ENCODE results near the gene GCNT2.
"Not testable (repeated sequence)": the region's sequence is repeated elsewhere in the genome, so short reads cannot be mapped to it uniquely, and the experiment has no call there.

Gene GCNT2

DNA sequence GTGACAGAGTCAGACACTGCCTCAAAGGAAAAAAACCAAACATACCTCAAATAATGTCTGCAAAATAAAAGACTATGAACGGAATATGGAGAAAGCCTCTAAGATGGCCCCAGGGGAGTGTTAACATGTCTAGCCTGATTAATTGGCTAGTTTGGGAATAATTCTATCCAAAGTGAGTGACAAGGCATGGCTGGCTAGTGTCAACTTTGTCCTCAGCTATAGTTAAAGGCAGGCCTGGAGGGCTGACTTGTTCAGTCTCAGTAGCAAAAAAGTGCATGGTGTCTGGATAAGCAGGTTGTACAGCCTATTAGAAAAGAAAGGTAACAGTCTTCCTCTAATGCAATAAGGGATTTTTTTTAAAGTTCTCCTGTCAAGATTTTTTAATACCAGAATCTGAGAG, 32.7 kb downstream of the GCNT2 start:
- no peak for DNase-seq

DNA sequence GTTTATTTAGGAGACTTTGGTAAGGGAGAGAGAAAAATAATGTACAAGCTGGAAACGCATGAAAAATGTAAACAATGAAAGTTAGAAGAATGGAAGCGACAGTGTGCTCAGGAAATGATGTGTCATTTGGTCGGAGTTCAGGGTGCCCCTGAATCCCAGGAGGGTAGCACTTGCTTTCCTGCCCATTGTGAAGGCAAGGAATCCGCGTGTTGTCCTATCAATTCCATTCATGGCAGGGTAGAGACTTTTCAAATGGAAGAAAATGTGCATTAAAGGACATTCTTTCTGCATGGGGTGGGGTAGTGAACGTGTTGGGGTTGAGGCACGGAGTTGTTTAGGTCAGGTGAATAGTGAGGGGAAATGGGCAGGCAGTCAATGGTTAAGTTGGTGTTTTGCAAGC, 33.7 kb downstream of the GCNT2 start:
- DNase-seq: no peak

DNA sequence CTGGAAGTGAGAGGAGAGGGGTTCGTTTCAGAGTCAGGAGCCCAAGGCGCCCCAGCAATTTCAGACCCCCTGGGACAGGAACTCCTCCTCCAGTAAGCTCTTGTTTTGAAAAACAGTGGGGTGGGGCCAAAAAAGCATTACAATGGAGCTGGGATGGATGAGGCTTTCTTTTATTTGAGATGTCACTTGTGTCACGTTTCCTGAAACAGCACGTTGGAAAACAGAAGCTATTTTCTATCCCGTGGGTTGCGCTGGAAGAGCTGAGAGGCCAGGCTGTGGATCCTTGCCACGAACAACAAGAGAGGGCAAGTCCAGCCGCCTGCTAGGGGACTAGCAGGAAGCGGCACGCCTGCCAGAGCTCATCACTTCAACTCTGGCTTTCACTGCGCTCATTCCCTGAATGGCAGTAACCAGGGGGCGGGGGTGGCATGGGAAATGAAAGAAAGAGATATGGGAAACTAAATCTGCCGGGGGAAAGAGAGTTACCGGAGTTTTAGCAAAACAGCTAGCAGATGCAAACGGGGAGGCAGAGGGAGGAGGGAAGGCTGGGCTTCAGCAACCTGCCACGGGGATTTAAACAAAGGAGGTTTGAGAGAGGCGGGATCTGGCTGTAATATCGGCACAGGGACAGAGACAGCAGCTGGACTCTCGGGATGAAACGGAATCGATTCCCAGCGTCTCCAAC, 34.6 kb downstream of the GCNT2 start:
- DNase-seq: no peak

DNA sequence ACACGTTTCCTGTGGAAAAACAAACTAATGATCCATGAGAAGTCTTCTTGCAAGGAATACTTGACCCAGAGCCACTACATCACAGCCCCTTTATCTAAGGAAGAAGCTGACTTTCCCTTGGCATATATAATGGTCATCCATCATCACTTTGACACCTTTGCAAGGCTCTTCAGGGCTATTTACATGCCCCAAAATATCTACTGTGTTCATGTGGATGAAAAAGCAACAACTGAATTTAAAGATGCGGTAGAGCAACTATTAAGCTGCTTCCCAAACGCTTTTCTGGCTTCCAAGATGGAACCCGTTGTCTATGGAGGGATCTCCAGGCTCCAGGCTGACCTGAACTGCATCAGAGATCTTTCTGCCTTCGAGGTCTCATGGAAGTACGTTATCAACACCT, 35.4 kb downstream of the GCNT2 start:
- DNase-seq: no peak

DNA sequence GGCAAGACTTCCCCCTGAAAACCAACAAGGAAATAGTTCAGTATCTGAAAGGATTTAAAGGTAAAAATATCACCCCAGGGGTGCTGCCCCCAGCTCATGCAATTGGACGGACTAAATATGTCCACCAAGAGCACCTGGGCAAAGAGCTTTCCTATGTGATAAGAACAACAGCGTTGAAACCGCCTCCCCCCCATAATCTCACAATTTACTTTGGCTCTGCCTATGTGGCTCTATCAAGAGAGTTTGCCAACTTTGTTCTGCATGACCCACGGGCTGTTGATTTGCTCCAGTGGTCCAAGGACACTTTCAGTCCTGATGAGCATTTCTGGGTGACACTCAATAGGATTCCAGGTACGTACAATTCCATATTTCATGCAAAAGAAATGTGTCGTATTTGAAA, 35.8 kb downstream of the GCNT2 start:
- DNase-seq: no peak

DNA sequence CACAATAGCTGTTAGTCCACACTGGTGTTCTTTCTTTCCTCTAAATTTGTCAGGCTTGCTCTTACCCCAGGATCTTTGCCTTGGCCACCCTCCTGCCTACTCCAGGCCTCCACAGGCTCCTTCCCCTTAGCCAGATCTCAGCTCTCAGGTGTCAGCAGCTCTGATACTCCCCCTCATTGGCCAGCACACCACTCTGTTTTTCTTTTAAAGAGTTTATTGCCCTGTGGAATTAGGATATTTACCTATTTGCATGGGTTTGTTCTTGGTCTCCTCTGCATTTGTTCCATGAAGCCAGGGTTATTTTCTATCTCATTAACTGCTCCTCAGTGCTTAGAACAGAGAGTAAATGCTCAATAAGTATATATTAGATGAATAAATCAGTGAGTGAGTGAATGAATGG, 36.8 kb downstream of the GCNT2 start:
- no peak for DNase-seq

DNA sequence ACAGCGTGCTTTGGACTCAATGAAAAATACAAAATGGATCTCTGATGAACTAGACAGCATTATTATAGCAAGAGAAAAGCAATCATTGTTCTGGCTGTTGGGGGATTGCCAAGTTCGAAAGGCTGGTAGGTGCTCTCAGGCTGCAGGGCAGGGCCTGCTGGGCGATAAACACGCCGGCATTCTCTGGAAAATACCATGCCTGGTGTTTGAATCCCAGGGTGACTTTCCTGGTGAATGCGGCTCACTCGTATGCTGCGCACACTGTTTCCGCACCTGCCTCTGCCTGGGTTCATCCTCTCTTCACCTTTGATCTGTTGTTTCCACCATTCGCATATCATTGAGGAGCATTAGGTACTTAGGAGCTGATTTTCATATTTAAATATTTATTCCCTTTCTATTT, 37.4 kb downstream of the GCNT2 start:
- no peak for DNase-seq

DNA sequence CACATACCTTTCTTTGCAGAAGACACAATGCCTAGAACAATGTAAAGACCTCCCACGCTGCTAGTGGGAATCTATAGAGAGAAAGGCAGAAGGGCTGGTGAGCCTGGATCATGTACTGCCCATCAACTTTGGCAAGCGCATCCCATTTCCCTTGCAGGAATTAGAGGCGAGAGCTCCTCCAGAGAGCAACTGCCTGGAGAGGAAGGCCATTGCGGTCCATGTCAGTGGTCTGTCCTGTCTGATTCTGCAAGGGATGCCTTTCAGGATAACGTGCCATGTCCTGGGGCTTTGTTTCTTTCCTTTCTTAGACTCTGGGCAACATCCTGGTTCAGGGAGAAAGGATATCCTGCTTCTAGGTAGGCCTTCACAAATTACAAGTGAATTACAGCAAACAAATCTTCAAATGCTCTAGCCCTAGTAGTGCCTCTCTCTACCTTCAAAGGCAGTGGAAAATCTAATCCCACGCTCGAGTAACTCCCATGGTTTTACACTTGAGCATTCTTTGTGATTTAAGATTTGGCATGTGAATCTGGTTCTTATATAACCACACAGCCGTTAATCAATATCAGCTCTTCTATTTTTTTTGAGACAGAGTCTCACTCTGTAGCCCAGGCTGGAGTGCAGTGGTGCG, 38.5 kb downstream of the GCNT2 start:
- DNase-seq: no peak

DNA sequence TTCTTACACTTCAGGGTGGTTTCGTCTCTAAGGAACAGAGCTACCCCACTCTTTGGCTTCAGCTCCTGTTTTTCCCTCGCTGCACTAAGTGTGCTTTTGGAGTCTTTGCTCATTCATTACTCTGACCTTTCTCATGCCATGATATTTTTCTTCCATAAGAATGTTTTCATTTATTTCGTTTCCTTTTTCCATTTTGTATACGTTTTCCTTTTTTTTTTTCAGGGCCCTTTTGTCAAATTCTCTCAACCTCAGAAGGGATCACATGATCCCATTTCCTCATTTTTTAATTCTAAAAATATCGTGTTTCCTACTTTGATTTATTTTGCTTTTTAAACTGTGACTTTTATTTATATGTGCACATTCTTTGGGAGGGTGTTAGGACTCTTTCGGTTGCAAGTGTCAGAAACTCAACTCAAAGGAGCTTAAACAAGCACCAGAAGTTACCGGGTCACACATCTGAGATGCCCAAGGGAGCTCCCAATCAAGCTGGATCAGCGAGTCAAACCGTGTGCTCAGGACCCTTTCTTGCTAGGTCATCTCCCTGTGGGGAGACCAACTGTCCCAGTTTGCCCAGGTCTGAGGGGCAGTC, 40.6 kb downstream of the GCNT2 start:
- DNase-seq: no peak

DNA sequence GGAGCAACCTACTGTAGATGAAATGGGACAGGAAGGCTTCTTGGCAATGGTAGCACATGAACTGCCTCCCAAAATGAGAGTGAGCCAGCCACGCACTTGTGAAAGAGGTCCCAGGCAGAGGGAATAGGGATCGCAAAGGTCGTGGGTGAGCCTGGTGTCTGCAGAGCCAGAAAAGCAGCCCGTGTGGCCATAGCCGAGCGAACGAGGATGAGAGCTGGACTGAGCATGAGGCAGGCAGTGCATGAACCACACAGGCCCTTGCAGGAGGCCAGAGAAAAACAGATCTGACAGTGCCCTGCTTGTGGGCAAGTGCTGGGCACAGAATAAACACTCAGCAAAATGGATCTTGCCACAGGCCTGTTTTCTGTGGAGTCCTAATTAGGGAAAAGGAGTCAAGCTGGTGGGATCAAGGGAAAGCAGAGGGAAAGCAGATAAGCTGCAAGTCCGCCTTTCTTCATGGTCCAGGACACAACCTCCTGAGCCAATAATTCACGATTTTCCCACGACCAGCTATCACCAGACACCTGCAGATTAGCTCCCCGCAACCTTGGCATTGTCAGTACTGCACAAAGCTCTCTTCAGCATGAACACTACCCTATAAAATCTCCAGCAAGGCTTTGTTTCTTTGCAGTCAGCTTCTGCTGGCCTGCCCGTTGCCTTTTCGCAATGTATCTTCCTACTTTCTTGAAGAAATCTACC, 44.0 kb downstream of the GCNT2 start:
- DNase-seq: no peak

DNA sequence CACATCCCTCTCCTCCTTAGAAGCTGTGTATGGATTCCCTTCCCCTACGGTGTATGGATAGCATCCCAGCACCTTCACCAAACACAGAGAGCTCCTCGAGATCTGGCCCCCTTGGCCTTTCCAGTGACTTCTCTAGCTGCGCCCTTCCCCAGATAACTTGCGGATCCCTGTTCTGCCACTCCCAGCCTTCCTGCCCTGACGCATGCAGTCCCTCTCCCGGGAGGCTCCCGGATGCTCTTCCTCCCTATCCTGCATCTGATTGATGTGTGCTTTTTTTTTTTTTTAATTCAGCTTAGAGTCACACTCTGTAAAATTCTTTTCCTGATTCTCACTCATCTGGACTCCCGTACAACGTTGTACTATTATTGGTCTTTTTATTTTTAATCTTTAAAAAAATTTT, 44.8 kb downstream of the GCNT2 start:
- no peak for DNase-seq

DNA sequence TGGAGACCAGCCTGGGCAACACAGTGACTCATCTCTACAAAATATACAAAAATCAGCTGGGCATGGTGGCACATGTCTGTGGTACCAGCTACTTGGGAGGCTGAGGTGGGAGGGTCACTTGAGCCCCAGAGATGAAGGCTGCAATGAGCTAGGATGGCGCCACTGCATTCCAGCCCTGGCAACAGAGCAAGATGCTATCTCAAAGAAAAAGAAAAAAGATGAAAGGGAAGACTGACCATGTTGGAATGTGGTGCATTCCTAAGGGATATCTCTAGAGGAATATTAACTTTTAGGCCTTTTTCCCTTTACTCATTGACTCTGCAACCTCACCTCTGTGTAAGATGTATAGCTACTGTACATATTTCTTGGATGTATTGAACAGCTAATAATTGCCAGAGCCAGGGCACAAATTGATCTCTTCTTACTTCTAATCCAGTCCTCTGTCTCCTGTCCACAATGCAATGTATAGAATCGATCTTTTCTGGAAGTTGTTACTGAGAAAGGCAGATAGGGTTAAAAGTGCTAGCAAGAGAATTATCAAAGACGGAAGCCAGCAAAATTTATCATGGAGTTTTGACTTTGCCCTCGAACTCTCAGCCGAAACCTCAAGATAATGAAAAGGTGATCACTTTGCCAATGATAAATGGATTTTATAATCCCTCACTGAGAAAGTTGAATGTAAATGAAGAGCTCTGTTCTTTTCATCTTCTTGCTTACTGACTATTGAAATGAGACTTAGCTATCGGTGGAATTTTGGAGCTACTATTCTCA, 46.3 kb downstream of the GCNT2 start:
- no peak for DNase-seq

DNA sequence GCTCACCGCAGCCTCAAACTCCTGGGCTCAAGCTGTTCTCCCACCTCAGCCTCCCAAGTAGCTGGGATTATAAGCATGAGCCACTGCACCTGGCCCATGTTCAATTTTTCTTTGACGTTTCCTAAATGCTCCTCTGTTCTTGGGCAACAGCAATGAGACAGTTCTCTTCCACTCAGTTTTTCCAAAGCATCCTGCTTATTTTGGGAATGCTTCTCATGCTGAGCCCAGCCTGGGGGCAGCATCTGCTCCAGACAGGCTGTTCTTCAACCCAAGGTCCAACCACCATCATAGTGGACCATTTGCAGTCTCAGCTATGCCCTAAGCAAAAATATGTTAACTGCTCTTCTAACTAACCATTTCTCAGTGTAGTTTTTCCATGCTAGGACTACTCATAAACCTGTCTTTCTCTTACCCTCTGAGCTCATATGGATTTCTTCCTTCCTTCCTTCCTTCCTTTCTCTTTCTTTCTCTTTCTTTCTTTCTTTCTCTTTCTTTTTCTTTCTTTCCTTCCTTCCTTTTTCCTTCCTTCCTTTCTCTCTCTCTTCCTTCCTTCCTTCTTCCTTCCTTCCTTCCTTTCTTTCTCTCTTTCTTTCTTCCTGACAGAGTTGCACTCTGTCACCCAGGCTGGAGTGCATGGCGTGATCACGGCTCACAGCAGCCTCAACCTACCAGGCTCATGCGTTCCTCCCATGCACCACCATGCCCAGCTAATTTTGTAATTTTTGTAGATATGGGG, 48.4 kb downstream of the GCNT2 start:
- no peak for DNase-seq

DNA sequence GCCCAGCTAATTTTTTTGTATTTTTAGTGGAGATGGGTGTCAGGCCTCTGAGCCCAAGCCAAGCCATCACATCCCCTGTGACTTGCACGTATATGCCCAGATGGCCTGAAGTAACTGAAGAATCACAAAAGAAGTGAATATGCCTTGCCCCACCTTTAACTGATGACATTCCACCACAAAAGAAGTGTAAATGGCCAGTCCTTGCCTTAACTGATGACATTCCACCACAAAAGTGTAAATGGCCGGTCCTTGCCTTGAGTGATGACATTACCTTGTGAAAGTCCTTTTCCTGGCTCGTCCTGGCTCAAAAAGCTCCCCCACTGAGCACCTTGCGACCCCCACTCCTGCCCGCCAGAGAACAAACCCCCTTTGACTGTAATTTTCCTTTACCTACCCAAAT, 54.4 kb downstream of the GCNT2 start:
- DNase-seq: not testable (repeated sequence)

DNA sequence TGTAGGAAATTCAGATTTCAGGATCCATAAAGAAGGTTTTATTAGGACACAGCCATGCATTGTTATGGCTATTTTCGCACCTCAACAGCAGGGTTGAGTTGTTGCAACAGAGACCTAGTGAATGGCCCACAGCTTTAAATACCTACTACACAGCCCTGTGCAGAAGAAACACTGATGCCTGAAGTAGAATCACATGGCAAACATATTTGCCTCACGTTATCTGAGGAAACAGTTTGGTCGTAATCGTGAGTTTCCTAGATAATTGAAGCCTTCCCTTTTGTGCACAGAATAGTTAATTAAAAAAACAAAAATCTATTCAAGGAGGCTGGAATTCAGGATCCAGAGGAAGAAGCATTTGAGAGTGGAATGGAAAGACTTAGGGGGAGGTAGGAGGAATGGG, 55.1 kb downstream of the GCNT2 start:
- no peak for DNase-seq

DNA sequence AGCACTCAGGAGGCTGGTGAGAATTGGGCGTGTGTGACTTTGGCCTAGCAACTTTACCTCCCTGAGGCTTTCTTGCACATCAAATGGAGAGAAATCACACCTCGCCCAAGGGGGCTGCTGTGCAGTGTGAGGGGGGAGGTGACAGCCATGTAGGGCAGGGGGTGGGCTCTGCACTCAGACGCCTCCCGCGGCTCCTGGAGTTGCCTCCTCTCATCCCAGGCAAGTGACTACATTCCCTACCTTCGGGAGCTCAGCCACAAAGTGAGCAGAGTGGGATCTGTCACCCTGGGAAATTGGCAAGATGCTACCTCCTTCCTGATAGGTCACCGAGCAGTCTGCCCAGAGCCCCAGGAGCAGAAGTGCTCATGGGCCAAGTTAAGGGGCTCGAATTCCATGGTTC, 56.0 kb downstream of the GCNT2 start:
- no peak for DNase-seq

DNA sequence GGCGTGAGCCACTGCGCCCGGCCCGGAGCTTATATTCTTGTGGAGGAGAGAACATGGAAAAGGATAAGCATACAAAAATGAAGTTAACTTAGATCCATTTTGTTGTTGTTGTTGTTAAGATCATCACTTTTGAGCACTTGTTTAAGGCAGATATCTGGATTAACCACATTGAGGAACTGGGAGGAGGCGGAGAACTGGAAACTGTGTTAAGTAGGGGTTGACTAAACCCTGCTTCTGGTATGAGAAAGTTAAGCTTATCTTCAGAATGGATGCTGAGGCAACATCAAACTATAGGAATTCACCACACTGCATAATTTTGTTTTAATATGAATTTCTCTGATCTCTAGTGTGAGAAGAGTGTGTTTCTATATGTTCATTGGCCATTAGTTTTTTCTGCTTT, 57.6 kb downstream of the GCNT2 start:
- no peak for DNase-seq

DNA sequence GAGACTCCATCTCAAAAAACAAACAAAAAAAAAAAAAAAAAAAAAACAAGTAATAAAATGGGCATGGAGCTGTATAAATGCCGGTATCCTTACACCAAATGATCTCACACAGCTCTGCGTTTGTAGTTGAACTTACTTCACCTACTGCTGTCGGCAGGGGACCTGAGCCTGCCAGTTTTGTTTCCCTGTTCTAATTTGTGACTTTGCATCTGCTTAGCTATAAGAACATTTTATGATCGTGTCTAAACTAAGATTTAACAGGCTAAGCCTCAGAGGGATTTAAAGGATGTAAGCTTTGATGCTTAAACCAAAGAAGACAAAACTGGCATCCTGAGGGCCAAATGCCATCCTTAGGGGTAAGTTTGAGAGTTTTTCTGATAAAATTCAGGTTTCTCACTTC, 58.7 kb downstream of the GCNT2 start:
- DNase-seq: no peak

DNA sequence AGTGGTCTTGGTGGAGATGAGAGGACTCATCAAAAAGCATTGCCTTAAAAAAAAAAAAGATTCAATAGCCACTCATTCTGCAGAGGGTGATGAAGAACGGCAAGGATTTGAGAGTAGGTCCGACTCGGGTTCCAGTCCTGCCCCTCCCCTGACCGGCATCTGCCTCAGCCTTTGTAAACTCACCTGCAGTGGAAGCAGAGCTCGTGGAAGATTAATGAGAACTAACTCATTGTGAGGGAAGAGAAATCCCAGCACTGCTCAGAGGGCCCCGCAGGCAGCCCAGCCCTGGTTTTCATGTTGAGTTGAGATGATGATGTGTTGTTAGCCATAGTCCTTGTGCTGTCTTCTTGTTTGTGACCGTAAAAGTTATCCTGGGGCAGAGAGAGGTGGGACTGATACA, 59.4 kb downstream of the GCNT2 start:
- no peak for DNase-seq

DNA sequence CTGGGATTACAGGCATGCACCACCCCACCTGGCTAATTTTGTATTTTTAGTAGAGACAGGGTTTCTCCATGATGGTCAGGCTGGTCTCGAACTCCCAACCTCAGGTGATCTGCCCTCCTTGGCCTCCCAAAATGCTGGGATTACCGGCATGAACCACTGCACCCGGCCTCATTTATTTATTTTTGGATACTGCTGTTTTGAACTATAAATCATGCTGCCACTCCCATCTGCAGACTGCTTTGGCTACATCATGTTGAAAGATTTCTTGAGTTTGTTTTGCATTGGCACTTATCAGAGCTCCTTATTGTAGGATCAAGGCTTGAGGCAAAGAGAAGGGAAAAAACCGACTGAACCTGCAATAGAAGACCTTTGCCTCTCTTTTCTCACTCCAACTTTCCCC, 60.3 kb downstream of the GCNT2 start:
- DNase-seq: not testable (repeated sequence)

DNA sequence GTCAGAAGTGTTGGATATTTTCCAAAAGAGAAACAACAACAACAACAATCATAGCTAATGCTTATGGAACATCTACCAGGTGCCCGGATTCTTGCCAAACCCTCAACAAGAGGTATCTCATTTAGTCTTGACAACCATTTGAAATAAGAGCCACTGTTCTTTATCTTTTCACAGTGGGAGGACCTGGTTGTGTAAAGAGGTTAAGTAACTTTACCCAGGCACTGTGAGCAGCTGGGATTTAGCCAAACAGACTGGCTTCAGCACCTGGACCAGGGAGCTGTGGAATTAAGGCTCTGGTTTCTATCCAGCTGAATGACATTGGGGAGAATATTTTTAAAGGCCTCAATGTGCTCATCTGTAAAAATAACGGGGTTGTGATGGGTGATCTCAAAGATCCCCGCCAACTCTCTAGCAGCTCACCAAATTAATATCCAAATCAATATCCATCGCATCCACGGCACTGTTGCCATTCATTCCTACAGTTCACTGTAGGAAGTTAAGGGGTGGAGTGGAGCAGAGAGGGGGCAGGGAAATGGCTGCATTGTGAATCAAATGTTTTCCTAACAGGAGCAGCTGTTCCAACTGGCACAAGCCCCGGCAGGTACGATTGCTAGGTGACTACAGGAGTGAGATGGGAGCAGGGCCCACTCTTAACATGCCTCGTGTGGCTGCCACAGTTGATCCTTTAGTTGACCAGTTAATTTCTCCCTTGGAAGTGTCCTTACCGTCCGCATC, 61.8 kb downstream of the GCNT2 start:
- DNase-seq: no peak

DNA sequence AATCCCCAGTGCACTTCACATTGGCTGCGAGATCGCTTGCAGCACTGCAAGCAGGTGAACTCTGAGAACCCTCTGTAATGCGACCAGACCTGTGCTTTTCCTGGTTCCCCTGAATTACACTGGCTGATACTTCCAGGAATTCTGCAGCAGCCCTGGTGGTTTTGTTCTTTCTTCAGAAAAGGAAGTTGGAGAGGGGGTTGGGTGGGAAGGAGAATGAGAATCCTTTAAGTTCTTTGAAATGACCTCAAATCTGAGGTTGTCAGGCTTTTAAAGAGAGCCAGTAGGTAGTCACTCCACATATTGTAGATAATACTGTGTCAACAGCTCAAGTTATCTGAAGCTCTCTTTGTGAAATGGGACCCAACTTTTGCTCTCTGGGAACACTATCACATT, 62.4 kb downstream of the GCNT2 start:
- no peak for DNase-seq

All from activated CD4-positive, alpha-beta T cell treated with anti-CD3 and anti-CD28 coated beads for 1 hour (primary cell).